Superior temporal gyrus (tissue), 1 donor: ENCODE data around the gene ATP2B3.

ENCODE experiments used
- DNase-seq: peaks from one replicate; pipeline ENCODE4 v3.0.0-alpha.2; 2016; ENCODE audit errors: extremely low spot score

The ATP2B3 gene

DNA sequence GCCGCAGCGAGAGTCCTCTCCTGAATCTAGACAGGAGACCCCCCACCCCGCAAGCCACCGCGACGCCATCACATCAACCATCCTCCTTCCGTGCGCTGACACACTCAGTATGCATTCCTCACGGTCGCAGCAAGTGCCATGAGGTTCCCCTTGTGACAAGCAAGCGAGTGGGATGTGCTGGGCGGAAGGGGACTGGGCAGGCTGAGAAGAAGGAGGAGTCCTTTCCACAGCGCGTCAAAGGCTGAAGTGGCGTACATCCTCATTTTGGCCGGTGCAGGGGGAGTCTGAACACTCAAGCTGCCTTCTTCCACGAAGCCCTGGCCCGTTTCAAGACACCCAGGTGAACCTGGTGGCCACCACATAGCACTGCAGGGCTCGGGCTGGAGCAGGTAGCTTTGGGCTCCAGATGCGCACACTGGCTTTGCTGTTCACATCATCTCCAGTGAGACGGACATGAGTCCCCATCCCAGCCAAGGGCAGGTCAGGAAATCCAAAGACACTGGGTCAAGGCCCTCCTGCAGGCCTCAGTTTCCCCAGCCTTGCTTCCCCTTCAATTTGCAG, 51.1 kb downstream of the ATP2B3 start:
- DNase-seq: no peak

DNA sequence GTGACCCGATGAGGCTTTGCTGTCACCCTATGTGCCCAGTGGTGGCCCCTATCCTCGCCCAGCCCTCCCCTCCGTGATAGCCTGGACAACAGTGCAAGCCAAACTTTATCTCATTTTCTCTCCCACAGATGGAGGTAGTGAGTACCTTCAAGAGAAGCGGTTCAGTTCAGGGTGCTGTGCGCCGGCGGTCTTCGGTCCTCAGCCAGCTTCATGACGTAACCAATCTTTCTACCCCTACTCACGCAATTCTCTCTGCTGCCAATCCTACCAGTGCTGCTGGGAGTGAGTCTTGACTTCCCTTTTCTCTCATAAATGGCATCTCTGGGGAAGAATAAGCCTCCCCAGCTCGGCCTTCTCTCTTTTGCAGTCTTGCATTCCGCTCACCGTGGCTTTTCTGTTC, 52.0 kb downstream of the ATP2B3 start:
- no peak for DNase-seq

DNA sequence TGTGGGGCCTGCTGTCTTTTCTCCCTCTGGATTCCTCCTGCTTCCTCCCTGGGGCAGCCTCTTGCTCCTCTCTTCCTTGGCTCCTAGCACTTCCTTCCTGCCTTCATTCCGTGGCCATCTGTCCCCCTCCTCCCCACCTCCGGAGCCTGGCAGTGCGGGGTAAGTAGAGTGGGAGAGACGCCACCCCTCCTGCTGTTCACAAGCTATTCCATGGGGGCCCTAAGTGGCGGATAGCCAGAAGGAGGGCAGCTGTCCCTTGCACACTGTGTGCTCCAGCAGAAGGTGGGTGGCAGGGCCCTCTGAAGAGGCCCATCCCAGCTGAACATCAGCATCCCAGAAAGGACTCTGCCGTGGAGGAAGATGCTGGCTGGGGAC, 54.1 kb downstream of the ATP2B3 start:
- DNase-seq: no peak

DNA sequence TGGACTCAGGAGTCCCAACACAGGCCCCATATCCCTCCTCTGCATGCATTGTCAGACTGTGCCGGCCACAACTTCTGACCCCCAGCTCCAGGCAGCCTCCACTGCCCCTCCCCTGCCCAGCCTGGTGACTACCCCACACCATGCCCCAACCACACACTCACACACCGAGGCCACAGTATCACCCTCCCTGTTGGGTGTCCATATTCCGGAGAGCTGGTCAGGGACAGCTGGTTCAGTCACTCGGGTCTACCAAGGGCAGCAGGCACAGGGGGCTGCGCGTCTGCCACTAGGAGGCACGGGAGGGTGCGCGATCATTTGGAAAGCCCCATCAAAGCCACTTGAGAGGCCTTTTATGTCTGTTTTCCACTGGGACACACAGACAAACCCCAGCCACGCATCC, 55.2 kb downstream of the ATP2B3 start:
- DNase-seq: no peak

DNA sequence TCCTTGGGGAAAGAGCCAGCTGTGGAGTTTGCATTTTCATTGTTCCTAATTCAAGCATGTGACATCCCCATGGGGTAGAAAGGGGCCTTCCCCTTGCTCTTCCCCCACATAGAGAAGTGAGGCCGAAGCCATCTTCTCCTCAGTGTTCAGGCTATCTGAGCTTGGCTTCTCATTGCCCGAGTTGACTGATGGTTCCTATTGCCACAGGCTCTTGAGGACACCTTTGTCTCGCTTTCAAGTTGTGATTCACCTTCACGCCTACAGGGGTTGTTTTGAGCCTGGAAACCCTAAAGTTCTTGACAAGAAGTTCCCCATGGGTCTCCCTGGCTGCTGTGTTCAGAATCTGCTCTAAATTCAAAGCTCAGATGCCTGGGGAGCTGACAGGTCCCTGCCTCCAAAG, 56.5 kb downstream of the ATP2B3 start:
- no peak for DNase-seq

DNA sequence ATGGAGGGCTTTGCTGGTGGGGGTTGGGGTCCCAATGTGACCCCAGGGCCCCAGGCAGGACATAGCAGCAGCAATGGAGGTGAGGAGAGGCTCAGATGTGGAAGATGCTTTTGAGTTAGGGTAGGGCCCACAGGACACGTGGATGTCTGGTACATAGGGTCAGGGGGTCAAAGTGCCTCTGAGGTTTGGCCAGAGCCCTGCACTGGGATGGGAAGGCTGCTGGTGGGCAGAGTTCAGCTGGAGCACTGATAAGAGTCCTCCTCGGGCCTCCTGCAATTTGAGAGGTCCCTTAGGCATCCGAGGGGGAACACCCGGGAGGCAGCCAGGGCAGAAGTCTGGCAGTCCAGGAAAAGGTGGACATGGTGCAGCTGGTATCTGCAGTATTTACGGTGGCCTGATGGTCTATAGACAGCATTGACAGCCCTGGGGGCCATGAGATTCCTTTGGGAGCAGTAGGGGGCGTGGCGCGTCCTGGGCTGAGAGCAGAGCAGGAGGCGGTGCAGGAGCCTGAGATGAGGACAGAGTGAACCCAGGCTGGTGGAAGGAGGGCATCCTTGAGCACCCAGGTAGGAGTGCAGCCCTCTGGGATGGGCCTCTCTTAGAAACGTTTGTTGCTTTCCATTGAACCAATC, 58.9 kb downstream of the ATP2B3 start:
- no peak for DNase-seq

DNA sequence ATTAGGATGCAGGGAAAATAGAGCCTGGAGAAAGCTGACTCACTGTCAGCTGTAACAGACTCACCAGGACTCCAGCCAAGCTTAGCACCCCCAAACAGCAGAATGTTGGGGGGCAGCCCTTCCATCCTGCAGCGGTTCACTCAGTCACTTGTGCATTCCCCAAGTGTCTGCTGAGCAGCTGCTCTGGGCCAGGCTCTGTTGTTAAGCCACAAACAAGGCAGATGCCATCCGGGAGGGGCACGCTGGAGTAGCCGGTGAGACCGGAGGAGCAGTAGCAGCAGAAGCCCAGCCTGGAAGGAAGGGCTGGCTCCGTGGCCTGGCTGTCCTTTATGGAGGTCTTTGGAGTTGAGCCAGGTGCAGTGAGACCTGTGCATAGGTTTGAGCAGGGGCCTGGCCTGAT, 59.5 kb downstream of the ATP2B3 start:
- DNase-seq: no peak

DNA sequence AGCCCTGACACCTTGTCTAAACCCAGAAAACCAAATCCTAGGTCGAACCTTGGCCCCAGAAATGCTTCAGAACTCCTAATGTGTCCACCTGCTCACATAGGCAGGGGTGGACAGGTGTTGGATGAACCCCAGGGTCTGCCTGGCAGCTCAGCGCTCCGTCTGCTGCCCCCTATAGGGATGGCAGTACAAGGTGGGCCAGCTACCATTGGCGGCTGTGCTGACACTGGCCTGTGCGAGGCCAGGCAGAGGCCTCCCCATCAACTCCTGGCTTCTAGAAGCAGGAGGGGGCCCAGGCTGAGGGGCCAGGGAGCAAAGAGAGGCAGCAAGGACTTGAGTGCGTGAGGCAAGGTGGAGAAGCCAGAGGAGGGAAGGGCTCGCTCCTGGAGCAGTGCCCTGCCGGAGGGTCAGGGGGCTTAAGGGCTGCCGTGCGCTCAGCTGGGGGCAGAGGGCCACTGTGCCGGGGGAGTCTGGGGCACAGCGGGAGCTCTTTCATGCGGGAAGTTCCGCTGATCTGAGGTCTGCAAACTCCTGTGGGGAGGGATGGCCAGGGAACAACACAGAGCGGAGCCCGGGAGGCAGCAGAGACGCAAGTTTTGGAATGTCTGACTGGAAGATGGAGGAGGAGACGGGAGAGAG, 60.9 kb downstream of the ATP2B3 start:
- no peak for DNase-seq

DNA sequence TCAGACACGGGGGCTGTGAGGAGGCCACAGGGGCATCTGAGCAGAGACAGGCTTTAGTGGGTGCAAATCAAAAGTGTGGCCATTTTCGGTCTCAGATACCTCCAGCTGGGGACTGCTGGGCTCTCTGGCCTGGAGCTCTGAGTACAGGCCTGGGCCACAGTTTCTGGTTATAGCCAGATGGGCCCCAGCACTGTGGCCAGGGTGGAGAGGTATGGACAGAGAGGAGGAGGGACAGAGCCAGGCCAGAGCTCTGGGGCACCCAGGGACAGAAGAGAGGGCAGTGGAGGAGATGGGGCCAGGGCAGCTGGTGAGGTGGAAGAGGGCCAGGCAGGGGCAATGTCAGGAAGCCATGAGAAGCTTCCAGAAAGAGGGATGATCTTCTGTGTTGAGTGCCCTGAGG, 61.4 kb downstream of the ATP2B3 start:
- no peak for DNase-seq

DNA sequence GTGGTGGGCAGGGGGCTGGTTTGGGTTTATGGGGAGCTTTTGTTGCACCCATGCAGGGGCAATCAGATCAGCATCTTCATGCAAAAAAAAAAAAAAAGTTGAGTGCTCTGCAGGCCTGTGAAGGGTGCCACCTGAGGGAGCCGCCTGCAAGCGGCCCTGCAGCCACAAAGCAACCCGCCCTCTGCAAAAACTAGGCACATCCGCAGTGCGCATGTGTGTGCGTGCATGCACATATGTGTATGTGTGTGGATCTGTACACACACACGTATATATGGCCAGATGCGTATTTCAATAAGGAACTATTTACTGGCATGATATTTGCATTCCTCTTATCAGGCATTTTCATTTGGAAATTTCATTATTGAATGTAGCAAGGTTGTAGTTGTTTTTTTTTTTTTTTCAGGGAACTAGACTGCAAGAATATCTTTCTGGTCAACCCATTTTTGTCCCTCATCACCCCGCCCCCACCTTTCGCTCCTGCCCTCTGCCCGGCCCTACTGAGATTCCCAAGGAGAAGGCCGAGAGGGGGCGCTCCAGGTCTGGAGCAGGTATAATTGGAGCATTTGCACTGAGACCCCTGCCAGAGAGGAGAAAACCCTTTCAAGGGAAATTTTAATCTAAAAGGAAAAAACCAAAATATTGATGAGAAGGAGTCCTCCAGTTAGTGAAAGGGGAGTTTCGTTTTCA, 63.4 kb downstream of the ATP2B3 start:
- no peak for DNase-seq

DNA sequence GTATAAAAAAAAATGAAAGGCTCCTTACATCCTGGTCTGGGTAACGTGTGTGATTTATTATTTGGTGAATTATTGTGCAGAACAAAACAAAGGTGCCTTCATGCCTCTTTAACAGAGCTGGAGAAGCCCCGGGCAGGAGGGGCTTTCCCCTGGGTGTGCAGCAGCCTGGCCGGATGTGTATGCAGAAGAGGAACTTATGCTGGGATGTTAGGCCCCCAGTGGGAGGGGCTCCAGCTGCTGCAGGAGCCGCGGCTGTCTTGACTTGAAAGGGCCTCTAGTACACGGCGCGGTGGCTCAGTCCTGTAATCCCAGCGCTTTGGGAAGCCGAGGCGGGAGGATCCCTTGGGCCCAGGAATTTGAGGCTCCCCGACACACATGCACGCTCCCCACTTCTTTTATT, 65.5 kb downstream of the ATP2B3 start:
- DNase-seq: no peak

DNA sequence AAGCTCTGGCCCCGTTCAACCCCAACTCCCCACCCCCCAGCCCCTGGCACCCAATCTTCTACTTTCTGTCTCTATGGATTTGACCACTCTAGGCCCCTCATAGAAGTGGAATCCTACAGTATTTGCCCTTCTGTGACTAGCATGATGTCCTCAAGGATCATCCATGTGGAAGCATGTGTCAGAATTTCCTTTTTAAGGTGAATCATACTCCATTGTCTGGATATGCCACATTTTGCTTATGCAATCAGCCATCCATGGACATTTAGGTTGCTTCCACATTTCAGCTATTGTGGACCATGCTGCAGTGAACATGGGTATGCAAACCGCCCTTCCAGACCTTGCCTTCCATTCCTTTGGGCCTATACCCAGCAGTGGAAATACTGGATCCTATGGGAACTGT, 66.0 kb downstream of the ATP2B3 start:
- no peak for DNase-seq

DNA sequence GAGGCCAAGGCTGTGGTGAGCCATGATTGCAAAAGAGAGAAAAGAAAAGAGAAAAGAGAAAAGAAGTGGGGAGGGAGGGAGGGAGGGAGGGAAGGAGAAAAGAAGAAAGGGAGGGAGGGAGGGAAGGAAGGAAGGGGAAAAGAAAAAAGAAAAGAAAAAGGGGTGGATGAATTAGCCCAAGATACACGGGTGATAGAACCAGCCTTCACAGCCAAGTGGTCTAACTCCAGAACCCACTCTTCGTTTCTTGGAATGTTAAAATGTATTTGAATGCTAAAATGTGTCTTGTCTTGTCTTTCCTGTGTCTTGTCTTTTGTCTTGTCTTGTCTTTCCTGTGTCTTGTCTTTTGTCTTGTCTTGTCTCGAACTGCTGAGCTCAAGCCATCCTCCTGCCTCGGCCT, 68.4 kb downstream of the ATP2B3 start:
- no peak for DNase-seq

DNA sequence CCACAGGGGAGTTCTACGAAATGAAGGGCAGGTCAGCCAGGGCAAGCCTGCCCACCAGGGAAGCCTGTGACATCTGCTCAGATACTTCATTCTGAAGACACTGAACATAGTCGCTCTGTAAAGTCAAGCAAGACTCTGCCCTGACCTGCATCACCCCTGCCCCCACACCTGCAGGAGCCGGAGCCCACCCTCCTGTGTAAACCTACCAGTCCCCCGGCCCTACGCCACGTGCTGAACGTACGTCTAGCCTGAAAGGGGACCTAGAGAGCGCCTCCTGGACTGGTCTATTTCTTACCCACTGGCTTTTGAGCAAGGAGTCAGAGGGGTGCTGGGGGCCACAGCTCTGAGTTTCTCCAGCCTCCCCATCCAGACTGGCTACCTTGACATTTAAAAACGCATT, 69.9 kb downstream of the ATP2B3 start:
- DNase-seq: no peak

DNA sequence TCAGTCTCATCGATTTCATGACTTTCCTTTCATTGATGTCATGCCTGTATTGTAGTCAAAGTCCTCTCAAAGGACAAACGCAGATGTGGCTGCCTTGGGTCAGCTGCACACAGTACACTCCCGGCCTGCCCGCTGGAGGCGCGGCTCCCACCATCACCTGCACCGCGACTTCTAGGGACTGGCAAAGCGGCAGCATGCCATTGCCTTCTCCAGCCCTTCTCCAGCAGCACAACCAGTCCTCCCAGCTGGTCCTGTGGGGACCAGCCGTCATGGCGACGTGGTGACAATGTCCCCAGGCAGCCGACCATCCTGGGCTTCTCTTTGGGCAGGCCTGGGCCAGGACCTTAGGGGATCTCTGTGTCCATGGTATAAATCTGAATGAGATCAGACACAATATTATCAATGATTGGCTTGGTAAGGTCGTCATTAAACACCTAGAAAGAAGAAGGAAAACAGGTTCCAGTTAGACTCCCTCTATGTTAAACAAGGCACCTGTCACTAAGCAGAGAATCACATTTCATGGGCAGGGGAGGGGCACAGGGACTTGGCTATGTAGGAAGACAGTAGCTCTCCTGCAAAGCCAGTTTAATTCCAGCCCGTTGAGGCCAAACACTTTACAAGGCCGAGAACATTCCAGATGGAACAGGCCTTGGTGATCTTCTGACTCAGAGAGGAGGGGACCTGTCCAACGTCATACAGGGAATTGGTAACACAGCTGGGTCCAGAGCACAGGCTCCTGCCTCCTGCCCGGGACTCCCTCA, 70.8 kb downstream of the ATP2B3 start:
- no peak for DNase-seq

DNA sequence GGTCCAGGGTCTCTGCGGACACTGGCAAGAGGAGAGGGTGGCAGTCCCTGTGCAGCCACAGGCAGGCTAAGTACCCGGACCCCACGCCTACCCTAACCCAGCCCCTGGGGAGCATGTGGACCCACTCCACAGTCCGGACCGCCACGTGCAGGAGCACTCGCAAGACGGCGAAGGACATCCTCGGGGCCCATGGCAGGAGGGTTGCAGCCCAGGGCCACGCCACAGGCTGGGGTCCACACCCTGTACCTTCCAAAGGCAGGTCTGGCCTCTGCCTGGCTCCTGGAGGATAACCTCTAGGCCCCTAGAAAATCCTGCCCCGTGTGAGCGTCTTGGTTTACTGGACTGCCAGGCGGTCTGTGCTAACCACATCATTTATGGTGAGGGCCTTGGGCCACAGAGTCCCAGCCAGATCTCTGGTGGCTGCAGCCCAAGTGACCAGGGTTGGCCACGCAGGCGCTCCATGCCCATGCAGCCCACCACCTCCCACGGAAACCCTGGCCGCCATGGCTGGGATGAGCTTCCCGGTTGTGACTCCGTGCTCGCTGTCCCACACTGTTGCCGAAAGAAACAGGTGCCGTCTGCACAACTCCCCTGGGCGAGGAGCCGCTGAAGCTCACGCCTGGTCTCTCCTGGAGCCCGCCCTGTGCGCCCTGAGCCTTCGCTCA, 71.5 kb downstream of the ATP2B3 start:
- no peak for DNase-seq

DNA sequence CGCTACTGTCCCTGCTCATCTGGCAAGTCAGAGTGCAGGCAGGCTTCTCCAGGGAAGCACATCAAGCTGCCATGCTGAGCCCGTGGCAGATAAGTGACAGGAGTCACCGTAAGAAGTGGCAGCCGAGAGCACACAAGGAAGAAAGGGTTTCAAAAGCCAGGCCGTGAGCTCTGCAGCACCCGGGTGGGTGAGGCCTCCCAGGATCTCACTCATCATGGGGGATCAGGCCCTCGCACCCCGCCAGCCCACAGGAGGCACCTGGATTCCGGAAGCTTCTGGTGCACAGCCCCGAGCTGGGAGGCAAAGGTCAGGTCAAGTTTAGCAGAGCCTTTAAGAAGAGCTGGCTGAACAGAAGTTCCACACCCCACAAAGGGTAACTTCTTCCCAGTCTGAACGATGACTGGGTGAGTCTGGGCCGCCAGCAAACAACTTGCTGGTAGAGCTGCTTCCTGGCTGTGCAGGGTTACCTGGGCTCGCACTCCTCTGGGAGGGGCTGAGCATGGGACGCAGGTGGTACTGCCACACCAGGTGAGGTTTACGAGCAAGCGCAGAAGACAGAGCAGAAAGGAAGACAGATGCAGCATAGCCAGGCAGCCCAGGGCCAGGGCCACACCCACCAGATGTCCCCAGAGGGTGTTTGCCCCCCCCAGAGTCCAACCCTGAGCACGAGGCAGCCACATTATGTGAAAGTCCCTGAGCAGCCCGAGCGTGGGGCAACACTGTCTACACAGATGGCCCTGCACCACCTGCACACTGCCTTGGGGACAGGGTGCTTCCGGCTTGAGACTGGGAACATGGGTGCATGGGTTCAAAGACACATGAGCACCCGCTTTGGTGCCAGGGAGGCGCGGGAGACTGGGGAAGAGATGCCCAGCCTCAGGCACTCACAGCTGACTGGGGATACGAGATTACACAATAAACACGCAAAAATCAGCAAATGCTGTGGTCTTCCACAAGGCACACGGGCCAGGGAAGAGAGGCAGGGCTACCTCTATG, 73.8 kb downstream of the ATP2B3 start:
- DNase-seq: no peak

DNA sequence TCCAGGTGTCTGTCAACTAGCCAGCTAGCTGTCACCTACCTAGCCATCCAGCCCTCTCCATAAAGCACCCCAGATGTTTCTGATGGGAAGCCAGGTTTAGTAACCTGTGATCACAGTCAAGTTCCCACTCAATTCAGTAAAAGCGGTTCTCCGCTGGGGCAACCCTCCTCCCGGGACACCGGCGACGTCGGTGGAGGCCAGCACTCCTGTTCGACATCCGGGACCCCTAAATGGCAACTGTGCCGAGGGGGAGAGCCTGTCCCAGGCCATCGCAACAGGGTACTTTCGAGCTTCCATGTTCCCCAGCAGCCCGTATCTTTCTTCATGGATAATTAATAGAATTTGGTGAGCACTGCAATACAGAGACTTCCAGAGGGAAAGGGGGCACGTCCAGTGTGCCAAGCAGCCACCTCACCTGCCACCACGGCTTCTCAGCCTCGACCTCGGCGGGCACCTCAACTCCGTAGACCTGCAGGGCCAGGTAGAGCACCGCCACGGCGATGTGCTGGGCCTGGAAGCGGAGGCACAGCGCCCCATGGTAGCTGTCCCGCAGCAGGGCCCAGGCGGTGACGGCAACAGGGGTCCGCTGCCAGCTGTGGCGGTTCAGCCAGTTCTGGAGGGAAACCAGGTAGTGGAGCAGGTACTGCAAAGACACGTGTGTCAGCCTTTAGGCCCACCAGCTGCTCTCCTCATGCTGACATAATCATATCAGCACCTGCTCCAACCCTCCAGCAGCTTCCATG, 74.8 kb downstream of the ATP2B3 start:
- no peak for DNase-seq

DNA sequence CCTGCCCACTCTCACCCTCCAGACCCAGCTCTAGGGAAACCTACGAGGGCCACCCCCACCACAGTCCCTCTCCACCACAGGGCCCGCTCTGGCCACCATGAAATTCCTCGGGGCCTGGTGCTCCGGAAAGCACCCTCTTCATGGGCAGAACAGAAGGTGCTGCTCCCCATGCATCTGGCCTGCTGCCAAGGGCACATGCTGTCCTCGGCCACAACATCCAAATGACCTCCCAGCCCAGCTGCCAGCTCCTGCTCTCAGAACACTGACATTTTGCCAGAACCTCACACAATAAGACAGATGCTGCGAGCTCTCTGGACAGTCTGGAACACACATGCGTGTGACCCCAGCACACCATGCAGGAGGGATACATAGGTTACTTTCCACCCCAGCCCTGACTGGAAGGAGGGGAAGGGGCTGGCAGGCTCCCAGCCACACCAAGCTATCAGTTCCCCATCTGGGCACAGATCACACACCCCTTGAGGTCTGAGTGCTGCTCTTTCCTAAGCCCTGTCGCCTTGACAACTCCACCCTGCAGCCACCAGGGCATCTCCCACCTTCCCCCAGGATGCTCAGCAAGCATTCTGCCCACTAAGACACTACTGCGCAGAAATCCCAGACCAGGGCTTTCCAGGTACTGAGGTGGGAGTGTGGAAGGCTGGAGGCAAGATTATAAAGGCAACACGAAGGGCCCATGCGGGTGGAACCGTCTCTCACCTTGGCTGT, 75.7 kb downstream of the ATP2B3 start:
- DNase-seq: peak; percentile 68
